NCI-H1694 (cell line): Measurements from ENCODE around the gene TMPRSS11A.

Experiments used
- DNase-seq: peaks from one replicate; lab custom pipeline; 2025; lab: John Stamatoyannopoulos, UW

Gene TMPRSS11A

DNA sequence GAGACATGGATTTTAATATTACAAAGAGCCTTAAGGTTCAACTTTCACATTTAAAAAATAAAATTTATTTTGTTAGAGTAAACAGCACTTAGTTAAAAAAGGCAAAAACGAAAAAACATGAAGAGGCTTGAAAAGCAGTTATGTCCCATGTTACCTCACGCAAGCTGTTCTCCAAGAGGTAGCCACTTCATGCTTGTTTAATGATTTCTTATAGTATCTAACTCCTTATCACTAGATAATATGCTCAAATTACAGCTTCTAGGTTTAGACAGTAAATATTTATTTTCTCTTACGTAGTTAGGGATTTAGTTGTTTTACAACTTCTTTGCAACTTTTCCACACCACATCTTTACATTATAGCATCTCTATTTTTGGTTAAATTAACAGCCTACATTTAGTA is 51.7 kb downstream of the TMPRSS11A start:
- DNase-seq = no peak

DNA sequence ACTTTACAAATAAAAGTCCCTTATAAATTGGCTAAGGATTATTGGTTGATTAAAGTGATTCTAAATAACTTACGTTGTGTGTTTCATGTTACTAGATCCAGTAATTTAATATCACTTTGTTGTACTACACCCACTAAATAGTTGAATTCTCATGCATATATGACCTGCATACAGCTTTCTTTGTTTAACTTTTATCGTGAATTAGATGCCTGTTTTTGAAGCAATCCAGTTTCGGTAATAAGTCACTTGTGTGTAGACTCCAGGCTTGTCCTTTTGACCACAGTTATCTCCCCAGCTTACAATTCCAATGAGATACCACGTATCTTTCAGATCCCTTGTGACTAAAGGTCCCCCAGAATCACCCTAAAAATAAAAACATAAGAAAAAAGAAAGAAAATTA is 52.2 kb downstream of the TMPRSS11A start:
- no peak for DNase-seq

DNA sequence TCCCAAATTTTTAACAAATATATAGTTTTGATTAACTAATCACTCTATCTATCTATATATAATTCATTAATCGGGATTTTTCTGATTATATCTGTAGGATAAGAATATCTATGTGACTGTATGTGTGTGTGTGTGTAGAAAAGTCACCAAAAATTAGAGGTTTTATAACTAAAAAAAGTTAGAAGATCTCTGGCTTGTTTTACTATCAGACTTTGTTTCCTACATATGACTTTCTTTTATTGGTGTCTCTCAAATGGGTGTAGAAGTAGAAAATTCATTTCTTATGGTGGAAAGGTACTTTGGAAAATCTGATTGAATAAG is 52.7 kb downstream of the TMPRSS11A start:
- DNase-seq = no peak

DNA sequence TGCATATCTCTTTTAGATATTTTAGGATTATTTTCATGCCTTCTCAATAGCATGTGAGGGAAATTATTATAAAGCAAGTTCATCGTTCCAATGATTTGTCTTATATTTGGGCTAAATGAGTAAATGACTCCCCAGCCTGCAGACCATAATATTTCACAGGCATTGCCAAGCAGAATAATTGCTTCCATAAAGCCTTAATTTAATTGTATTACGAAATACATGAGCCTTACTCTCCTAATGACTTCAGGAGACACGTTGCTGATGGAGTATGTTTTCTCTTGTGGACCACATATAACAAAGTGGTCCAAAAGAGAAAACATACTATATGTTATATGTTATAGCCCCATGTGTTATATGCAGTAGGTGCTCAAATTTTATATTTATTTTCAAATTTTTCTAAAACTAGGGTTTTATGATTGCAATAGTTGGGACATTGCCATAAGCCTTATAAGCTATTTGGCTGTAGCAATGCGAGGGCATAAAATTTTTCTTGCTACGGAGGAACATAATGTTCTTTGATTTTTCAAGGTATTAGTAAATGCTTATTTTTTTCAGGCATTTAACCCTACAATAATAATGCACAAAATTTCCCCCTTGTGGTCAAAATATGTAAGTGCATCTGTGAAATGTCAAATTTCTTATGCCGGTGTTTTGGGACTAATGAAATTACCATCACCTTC is 53.2 kb downstream of the TMPRSS11A start:
- no peak for DNase-seq

DNA sequence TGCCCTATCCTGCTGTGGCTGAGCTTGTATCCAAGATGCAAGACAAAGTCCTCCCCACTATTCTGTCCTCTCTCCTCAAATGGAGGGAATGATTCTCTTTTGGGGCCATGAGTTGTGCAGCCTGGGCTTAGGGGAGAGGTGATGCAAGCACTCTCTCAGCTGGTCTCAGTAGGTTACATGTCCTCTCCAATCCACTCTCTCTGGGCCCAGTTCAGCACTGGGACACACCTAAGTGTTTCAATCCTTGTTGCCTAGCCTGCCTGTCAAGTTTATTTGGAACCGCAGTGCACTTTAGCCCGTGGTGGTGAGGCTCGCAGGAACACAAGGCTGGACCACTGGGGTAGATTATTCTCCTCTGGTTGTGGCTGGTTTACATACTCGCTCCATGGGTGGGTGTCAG is 55.6 kb downstream of the TMPRSS11A start:
- DNase-seq = no peak

DNA sequence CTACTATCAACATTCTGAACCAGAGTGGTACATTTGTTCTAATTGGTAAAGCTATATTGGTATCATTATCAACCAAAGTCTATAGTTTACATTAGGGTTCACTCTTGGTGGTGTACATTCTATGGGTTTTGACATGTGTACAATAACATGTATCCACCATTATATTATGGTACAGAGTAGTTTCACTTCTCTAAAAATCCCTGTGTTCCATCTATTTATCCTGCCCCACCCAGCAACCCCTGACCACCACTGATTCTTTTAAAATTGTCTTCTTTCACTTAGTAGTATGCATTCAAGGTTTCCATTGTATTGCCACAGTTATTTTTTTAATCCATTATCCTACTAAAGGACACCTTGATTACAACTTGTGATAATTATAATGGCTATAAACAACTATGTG is 64.2 kb downstream of the TMPRSS11A start:
- DNase-seq = no peak

DNA sequence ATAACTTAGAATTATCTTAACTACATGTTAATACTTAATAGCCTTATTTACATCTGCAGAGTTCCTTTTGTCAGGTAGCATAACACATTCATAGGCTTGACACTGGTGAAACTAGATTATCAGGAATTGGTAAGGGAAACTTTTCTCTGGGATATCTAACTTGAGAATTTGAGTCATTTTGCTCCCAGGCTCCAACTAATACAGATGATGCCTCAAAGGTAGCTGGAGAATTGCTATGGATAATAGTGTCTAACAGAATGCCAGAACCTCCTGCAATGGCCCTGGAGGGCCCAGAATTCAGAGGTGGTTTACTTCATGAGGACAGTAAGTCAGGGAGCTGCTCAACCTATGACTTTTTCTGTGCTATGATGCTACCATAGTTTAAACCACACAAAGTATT is 65.6 kb downstream of the TMPRSS11A start:
- DNase-seq = no peak

DNA sequence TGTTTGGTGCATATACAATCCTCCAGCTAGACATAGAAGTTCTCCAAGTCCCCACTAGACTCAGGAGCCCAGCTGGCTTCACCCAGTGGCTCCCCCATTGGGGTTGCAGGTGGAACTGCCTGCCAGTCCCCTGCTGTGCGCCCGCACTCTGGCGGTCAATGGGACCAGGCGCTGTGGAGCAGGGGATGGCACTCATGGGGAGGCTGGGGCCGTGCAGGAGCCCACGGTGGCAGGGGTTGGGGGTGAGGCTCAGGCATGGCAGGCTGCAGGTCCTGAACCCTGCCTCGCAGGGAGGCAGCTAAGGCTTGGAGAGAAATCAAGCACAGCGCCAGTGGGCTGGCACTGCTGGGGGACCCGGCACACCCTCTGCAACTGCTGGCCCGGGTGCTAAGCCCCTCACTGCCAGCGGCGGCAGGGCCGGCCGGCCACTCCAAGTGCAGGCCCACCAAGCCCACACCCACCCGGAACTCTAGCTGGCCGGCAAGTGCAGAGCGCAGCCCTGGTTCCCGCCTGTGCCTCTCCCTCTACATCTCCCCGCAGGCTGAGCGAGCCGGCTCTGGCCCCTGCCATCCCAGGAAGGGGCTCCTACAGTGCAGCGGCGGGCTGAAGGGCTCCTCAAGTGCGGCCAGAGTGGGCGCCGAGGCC is 66.8 kb downstream of the TMPRSS11A start:
- no peak for DNase-seq

DNA sequence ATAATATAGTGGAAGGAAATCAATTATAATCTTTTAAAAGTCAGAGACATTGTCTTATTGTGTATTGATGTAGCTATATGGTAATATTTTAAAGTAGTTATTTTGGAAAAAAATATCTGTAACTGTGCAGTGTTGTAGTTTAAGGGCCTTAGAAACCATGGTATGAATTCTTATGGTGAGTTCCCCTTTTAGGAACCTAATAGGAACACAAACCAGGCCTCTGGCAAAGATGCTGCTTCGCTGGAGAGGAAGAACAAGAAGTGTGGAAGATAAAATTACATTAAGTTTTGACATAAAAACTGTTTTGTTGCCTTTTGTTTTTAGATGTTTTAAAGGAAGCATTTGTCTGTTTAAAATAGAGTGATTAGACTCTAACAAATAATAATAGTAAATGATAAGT is 68.6 kb downstream of the TMPRSS11A start:
- no peak for DNase-seq

DNA sequence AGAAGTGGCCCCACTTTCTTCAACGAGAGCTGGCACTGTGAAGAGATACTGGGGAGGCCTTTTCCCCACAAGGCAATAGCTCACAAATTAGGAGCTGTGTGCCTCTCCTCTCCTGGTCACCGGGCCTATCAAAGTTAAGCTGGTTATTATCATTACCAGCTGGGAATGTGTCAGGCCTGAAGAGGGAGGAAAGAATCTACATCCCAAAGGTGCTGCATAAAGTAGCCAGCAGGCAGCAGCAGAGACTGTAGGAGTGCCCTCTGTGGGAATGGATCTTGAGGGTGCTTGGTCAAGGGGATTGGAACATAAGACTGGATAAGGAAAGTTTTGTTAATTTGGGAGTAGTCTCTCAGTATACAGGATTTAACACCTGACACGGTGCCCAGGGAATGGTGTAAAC is 70.4 kb downstream of the TMPRSS11A start:
- no peak for DNase-seq

DNA sequence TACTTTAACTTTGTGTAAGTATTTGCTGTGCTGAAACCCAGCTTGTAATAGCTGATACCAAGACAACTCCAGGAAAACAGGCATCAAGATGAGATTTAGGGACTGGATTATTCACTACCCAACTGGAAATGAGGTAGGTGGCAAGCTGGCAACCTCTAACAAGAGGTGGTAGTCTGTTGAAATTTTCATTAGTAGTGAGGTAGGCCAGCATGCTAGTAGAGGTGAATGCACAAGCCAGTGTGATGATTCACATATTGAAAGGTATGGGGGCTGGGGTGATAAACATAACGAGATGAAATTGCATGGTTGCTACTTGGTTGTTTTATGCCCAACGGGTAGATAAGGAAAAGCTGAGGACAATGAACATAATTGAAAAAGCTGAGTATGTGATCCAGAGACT is 71.0 kb downstream of the TMPRSS11A start:
- no peak for DNase-seq

DNA sequence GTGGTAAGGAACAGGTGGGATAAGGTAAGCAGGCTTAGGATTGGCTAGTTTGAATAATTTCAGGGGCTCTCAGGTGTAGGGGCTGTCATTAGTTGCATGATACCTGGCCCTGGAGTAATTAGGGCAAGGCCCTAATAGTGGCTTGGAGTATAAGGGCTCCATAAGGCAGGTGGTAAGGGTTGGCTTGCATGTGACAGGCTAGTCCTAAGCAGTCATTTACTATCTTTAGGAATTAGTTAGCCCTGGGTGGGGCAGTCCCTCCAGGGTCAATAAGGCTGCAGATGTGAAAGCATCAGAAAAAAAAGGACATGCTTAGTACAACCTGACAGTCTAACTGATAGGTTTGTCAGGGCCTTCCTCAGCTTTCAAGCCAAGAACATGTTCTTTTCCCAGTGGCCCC is 71.6 kb downstream of the TMPRSS11A start:
- no peak for DNase-seq

DNA sequence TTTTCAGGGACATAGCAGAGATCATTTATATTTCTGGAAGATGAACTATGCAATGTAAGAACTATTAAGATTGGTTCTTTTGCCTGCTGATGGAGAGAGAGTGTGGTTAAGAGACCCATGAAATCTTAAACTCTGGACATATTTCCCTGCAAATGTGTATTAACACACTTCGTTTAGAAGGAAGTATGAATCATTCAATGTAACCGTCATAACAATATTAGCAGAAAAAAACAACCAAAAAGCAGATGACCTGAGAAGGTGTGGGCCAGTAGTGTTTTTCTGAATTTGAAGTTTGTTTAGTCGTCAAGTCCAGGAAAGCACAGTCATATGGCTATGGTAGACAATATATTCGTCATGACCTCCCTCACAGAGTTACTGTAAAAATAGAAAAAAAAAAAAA is 77.0 kb downstream of the TMPRSS11A start:
- no peak for DNase-seq

DNA sequence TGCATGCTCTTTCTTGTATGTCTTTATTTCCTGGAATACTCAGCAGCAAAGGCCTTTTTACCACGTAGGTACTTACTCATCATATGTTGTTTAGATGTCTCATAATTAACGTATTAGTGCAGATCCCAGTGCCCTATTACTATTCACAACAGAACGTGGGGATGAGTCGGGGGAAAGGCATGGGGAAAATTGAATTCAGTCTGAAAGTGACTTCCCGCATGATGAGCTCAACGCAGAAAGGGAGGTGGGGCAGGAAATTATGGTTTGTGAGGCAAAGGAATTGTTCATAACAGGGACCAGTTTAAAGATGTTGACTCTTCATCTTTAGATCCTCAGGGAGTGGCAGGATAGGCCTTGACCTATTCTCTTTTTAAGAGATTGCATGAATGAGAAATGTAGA is 77.5 kb downstream of the TMPRSS11A start:
- peak; percentile 15 for DNase-seq

DNA sequence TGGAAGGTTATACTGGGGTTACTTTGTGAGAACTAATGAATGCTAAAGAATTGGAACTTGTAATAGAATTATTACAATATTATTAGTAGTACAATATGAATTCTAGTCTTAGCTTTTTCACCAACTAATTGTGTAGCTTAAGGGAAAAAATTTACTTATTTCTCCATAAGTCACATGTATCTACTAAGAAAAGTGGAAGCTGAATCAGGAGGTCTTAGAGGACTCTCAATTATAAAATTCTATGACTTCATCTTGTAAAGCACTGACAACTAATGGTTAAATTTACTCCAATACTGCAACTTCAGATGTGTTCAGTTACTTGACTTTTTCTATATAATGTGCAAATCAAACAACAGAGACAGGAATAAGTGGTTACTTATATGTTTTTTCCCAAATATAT is 78.6 kb downstream of the TMPRSS11A start:
- no peak for DNase-seq

DNA sequence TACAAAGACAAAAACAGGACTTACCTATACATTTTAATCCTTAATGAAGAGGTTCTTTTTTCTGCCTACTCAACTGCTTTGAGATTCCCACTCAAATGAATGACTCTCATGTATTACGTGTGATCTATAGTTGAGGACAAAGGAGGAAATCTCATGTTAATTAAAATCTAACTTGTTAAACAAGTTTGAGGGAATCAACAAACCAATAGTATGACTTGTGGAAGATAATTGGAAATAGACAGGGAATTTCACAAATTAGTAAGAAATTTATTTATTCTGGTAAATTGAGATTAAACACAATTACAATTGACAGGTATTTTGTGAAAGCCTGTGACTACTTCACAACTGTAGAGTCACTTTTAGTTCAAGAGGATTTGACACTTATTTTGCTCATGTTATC is 79.4 kb downstream of the TMPRSS11A start, which contains the start of gene TMPRSS11D:
TMPRSS11D (minus strand) TSS at position 101 of the 400 bp plus-strand sequence; CDS start at position 32, 69 bp downstream.
- no peak for DNase-seq

DNA sequence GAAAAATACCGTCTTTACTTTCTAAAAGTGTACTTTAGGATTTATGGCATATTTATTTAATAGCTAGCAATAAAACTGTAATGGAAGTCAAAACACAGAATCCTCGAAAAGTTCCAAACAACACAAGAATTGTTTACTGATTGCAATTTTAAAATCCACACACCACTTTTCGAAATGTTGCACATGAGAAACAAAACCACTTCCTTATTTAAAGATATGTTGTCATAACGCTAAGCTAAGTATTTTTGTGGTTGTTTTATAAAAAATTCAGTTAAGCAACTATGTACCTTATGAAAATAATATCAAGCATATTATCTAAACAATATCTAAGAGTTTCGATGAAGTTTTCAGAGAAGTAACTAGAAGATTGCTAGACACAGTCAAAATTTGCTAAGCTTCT is 79.8 kb downstream of the TMPRSS11A start:
- no peak for DNase-seq

DNA sequence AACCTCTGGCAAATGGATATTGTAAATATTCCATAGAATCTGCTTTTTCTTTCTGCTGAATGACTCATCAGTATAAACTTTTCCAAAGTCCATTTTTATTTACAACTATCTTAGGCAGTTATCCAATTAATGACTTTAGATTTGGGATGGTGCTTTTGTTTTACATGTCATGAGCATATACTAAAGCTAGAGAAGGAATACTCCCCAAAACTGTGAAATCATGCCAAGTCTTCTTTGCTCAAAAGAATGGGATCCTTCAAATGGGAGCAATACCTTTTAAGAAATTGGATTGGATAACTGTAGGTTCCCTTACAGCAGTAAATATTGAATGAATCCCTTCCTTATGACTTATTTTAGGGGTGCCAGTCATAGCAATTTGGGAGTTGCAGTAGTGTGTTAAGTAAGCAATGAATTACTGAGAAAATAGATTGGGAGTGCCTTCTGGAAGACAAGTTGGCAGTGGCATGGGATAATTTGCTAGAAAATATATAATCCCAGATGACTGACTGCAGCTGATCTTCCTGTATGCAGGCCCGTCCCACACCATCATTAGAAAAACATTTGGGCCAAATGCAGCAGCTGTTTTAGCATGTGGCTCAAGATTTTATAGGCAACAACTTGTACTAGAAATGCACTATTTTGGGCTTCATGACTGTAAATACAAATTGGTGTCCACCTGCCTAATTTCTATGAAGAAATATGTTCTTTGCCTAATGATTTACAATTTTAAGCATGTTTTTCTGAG is 82.3 kb downstream of the TMPRSS11A start:
- DNase-seq = peak; percentile 79

DNA sequence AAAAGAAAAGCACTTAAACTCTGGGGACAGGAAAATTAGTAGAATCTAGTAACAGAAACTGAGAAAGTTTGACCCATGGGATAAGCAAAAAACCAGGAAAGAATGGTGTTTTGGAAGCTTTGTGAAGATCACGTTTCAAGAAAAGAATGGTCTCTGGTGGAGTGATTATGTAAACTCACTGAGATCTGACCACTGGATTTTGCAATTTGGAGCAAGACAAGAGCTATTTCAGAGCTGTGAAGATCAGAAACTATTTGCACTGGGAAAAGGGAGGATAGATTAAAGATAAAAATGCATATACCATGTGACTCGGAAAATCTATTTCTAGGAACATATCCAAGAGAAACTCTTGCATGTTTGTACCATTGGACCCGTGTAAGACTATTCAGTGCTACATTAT is 83.8 kb downstream of the TMPRSS11A start:
- DNase-seq = no peak

DNA sequence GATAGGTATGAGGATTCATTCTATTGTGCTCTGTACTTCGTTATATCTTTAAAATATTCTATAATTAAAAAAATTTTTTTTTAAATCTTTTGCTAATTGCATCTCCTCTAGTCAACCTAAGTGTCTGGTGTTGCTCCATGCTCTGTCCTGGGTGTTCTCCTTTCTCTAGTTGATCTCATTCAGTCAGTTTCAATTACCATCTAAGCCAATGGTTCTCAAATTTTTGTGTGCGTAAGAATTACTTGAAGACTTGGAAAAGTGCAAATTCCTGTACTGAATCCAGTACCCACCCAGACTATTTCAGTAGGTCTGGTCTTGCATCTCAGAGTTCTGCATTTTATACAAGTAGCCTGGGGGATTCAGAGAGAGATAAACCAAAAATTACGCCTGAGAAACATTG is 86.2 kb downstream of the TMPRSS11A start:
- no peak for DNase-seq

DNA sequence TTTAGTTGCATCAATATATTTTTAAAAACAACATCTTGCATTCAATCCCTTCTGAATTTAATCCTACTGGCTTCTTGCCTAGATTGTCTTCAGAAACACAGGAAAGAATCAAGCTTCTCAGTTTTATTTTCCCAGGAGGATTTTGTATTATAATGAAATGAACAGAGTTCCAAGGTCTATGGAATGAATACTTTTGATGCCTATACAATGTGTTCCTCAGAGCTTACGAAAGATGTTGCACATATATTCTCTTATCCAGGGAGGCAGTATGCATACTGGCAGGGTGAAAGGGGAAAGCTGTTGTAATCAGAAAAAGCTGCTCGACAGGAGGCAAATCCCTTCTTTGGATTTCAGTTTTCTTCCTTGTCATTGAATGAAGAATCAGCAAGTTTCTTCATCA is 88.3 kb downstream of the TMPRSS11A start:
- no peak for DNase-seq

DNA sequence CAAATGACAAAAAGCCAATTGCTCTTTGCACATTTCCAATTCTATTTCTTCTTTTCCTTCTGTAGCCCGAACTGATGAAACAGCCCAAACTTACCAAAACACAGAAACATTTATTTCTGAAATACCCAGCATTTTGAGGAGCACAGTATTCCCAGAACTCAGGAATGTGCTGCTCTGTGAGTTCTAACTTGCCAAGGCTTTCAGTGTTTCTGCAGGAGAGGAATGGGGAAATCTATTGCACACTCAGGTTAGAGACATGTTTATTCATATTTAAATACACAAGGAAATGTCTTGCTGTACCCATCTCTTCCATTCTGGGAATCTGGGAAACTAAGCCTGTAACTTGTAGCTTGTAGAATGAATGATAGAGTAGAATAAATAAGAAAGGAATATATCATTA is 90.2 kb downstream of the TMPRSS11A start:
- no peak for DNase-seq

DNA sequence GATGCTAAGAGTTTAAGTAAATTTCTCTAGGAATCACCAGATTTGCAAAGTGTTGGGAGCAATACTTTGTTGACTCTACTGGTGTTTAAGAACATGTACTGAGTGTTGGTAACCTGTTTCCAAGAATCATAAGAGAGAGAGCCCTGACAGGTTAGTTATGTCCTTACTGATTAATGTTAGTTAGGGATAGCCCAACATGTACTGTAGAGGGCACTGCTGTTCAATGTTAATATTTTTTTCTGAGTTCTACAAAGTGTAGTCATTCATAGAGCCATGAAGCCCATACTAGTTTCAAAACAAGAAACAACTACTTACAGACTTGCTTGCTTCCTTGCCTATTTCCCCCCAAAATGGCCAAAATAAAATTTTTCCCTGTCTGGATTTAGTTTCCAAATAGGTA is 91.4 kb downstream of the TMPRSS11A start:
- DNase-seq = peak; percentile 56
